HepG2 (cell line): ENCODE measurements around the gene PIM1. TPM values are rescaled to one million over a fixed set of nuclear protein-coding genes. Genes with fewer than 3 reads are reported as not detected.

ENCODE experiments used
- DMAP1 ChIP-seq: IDR thresholded peaks from 2 replicates; pipeline ENCODE4 v1.6.1; 2016
- DZIP1 ChIP-seq: sonication (generic); formaldehyde crosslinking; IDR thresholded peaks from 2 replicates; pipeline ENCODE4 v1.5.0; 2020; ENCODE audit warnings: mild to moderate bottlenecking, missing genetic modification reagents
- GRHL1 ChIP-seq: sonication (generic); formaldehyde crosslinking; conservative IDR thresholded peaks from 2 replicates; pipeline ENCODE4 v1.8.0; 2022; ENCODE audit warnings: missing genetic modification reagents
- HNF1B ChIP-seq: sonication (generic); formaldehyde crosslinking; IDR thresholded peaks from 2 replicates; pipeline ENCODE4 v1.5.1; 2020; ENCODE audit warnings: mild to moderate bottlenecking, moderate library complexity, missing genetic modification reagents
- KIAA2018 ChIP-seq: sonication (generic); formaldehyde crosslinking; IDR thresholded peaks from 2 replicates; pipeline ENCODE4 v1.5.0; 2020; ENCODE audit warnings: mild to moderate bottlenecking, missing genetic modification reagents, borderline replicate concordance
- NR1H2 ChIP-seq: sonication (generic); formaldehyde crosslinking; IDR thresholded peaks from 2 replicates; pipeline ENCODE4 v1.8.1; 2022; ENCODE audit warnings: low read depth, missing genetic modification reagents, borderline replicate concordance
- POLR2A ChIP-seq, 2 experiments: IDR thresholded peaks; 2 replicates each; pipeline ENCODE4 v1.6.1; 2011; ENCODE audit warnings: low read depth in 2 of 2, low read length in 2 of 2, mild to moderate bottlenecking in 1 of 2, moderate library complexity in 1 of 2; ENCODE audit not compliant: insufficient read depth in 1 of 2
- POLR2AphosphoS2 ChIP-seq: IDR thresholded peaks from 2 replicates; pipeline ENCODE4 v1.6.1; 2011; ENCODE audit warnings: low read depth, low read length, improper control_type of control experiment
- RBFOX2 ChIP-seq: fragments of 200-400 bp; formaldehyde crosslinking; IDR thresholded peaks from 2 replicates; pipeline ENCODE4 v1.6.1; 2017; ENCODE audit warnings: low read depth, mild to moderate bottlenecking, low read length
- WIZ ChIP-seq: sonication (generic); formaldehyde crosslinking; IDR thresholded peaks from 2 replicates; pipeline ENCODE4 v1.5.1; 2020; ENCODE audit warnings: mild to moderate bottlenecking, missing genetic modification reagents
- ZNF234 ChIP-seq: sonication (generic); formaldehyde crosslinking; conservative IDR thresholded peaks from 2 replicates; pipeline ENCODE4 v1.5.1; 2020; ENCODE audit warnings: mild to moderate bottlenecking, missing genetic modification reagents
- ZNF451 ChIP-seq: sonication (generic); formaldehyde crosslinking; IDR thresholded peaks from 2 replicates; pipeline ENCODE4 v1.5.0; 2020; ENCODE audit warnings: mild to moderate bottlenecking, missing genetic modification reagents
- ZNF605 ChIP-seq: sonication (generic); formaldehyde crosslinking; IDR thresholded peaks from 2 replicates; pipeline ENCODE4 v1.8.0; 2022; ENCODE audit warnings: mild to moderate bottlenecking, missing genetic modification reagents
- ZSCAN30 ChIP-seq: sonication (generic); formaldehyde crosslinking; IDR thresholded peaks from 2 replicates; pipeline ENCODE4 v1.5.0; 2020; ENCODE audit warnings: mild to moderate bottlenecking, missing genetic modification reagents
- polyA plus RNA-seq, 8 experiments: library from polyadenylated mRNA; depleted of rRNA in 3 of 8; stranded (reverse) in 7 of 8; unstranded in 1 of 8; fragments of >200 nt; fragmentation: Illumina TruSeq in 4 of 8; extraction: Trizol in 4 of 8; gene quantifications; 2 replicates each; pipeline versions ENCODE4 v1.2.1 to v1.2.3, GENCODE V29; 2011 to 2016; ENCODE audit warnings: low read depth in 4 of 8, missing spikeins in 1 of 8, mixed read lengths in 1 of 8; ENCODE audit not compliant: insufficient read depth in 1 of 8
- total RNA-seq, 5 experiments: library from RNA; depleted of rRNA; stranded (reverse); fragments of >200 nt; fragmentation: Illumina TruSeq; extraction: Trizol; gene quantifications; 2 replicates each; pipeline ENCODE4 v1.2.3, GENCODE V29; 2016; ENCODE audit warnings: low read depth in 1 of 5

Gene PIM1
- total and polyA plus RNA-seq, 2 of the 13 experiments (the other 11 are each of a cell fraction or from before 2014, with no cell fraction given) = 29.4 to 117 TPM

GRCh38 chr6:37171201-37171969 lies 1.4 kb downstream of the PIM1 start (continued):
- TF ChIP-seq KIAA2018 = no peak
- TF ChIP-seq POLR2A (IDR thresholded peaks at IDR 0.05; ENCODE audit: insufficient read depth in 1 of 2, low read depth in 2 of 2, low read length in 2 of 2) = 0 out of 4 replicates have a peak, but pooled peaks have one; percentile 28 to 44
- TF ChIP-seq RBFOX2 = no peak; the same call in 1 of the 2 replicates
- TF ChIP-seq WIZ = peak; percentile 45; the same call in 1 of the 2 replicates
- TF ChIP-seq ZNF234 (CRISPR knock-in tag) = no peak
- 0 out of 2 replicates have a peak, but pooled peaks have one; percentile 13 for TF ChIP-seq POLR2AphosphoS2
- TF ChIP-seq ZNF451 (CRISPR knock-in tag) = peak; percentile 70; the same call in 1 of the 2 replicates
- 0 out of 2 replicates have a peak, but pooled peaks have one; percentile 9 for TF ChIP-seq ZSCAN30 (CRISPR knock-in tag)
- peak; percentile 81 for TF ChIP-seq ZNF605 (CRISPR knock-in tag)
- TF ChIP-seq NR1H2 = peak; percentile 4; the same call in 1 of the 2 replicates
- peak; percentile 88; the same call in 1 of the 2 replicates for TF ChIP-seq DZIP1 (CRISPR knock-in tag)
- no peak for TF ChIP-seq HNF1B (CRISPR knock-in tag)
- TF ChIP-seq DMAP1 (CRISPR knock-in tag) = no peak; the same call in 1 of the 2 replicates
- TF ChIP-seq GRHL1 (CRISPR knock-in tag) = no peak
